GM19397 (cell line): ENCODE data around the gene ECM2.
"Not testable (repeated sequence)": the region's sequence is repeated elsewhere in the genome, so short reads cannot be mapped to it uniquely, and the experiment has no call there.

Experiments used
- ATAC-seq: cut with Tn5 transposase; IDR thresholded peaks from one replicate; pipeline ENCODE4 v1.9.1; 2021; ENCODE audit warnings: mild to moderate bottlenecking, moderate library complexity; ENCODE audit not compliant: unreplicated experiment

ECM2 gene

DNA sequence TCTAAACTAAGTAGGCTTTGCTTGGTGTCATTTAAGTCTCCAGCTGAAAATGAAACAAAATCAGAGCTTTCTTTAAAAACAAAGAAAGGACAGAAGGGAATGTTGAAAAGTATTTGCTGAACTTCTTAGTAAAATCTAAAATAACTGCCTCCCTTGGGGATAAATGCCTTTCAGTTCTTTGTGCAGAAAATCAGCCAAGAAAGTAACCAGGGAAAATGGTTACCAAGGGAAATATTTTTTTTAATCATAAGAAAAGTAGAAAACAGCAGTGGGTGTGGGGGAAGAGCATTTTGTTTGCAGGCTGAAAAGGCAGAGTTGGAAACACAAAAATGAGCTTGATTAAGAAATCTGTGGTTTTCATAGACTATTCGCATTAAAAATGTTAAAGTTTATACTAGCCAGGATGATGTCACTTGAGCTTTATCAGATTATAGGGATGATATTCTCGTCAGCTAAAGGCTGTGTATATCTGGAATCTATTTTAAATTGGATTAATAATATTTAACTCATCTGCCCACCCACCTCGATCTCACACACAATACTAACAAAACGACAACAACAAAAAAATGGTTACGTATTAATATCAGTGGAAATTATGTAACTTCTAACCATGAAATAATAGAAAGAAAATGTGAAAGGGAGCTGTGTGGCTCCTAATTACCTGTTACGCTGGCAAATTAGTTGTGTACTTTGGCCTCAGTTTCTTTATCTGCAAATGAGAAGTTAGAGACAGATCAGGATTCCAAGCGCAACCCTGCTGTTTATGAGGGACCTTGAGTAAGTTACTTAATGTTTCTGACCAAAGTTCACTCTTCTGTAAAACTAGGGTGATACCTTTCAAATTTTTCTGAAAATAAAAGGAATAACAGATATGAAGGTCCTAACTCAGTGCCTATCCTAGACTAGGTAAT lies at the start of gene ECM2:
TSS of gene ECM2 (minus strand) at position 51 of the 911 bp plus-strand sequence. CDS start 13,124 bp downstream, outside the sequence.
- no peak for ATAC-seq

DNA sequence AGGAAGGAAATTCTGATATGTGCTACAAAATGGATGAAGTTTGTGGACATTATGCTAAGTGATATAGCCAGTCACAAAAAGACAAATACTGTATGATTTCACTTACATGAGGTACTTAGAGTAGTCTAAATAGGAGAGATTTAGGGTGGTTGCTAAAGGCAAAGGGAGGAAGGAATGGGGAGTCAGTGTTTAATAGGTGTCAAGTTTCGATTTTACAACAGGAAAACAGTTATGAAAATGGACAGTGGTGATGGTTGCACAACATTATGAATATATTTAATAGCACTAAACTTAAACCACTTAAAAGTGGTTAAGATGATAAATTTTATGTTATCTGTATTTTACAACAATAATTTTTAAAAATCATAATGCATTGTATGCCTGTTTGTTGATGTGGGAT lies 40.4 kb upstream of the ECM2 start:
- ATAC-seq: no peak

- not testable (repeated sequence) for ATAC-seq
Observed at GRCh38 chr9:92573612-92574011, 37.8 kb upstream of the ECM2 start.

GRCh38 chr9:92571871-92572270 lies 36.1 kb upstream of the ECM2 start:
- ATAC-seq: not testable (repeated sequence)

DNA sequence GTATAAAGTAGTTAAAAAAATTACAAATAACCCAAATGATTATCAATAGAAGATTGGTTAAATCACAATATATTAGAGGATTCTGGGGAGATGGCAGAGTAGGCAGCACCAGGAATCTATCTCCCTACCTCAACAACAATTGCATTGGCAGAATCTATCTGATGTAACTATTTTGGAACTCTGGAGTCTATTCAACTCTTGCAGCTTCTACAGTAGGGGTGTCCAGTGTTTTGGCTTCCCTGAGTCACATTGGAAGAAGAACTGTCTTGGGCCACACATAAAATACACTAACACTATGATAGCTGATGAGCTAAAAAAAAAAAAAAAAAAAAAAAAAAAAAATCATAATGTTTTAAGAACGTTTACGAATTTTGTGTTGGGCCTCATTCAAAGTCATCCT lies 29.2 kb upstream of the ECM2 start:
- ATAC-seq: no peak

DNA sequence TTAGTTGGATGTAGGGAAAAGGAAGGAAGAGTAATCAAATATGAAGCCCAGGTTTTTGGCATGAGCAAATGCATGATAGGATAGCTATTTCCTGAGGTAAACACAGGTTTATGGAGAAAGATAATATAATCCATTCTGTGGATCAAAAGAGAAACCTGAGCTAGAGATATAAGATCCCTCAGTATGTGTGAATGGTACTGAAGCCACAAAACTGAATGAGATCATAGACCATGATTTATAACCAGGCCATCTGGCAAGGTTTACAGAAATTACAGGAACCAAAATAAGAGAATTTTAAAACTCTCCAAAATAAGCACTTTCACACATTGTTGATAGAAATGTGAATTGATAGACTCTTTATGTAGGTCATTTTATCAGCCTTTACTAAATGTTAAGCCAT lies 28.7 kb upstream of the ECM2 start:
- ATAC-seq: no peak

- no peak for ATAC-seq
Observed at GRCh38 chr9:92563116-92564100, 27.6 kb upstream of the ECM2 start.

DNA sequence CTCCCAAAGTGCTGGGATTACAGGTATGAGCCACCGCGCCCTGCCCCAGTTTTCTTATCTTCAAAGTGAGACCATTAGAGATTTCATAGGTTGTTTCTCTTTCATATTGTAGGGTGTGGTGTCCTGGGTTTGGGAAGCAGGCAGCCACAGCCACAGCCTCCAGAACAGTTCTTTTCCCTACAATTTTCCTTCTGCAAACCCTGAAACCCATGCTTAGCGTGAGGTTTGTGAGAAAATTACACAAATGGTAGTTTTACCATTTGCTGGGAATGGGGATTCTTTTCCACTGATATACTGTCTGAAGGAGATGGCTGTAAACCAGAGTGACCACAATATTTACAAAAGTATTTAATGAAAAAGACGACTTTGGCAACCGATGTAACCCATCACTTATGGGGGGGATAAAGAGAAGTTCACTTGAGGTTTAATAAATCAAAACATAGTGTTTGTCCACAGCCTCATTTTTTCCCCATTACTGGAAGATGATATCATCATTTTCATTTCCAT lies 26.7 kb upstream of the ECM2 start:
- no peak for ATAC-seq

DNA sequence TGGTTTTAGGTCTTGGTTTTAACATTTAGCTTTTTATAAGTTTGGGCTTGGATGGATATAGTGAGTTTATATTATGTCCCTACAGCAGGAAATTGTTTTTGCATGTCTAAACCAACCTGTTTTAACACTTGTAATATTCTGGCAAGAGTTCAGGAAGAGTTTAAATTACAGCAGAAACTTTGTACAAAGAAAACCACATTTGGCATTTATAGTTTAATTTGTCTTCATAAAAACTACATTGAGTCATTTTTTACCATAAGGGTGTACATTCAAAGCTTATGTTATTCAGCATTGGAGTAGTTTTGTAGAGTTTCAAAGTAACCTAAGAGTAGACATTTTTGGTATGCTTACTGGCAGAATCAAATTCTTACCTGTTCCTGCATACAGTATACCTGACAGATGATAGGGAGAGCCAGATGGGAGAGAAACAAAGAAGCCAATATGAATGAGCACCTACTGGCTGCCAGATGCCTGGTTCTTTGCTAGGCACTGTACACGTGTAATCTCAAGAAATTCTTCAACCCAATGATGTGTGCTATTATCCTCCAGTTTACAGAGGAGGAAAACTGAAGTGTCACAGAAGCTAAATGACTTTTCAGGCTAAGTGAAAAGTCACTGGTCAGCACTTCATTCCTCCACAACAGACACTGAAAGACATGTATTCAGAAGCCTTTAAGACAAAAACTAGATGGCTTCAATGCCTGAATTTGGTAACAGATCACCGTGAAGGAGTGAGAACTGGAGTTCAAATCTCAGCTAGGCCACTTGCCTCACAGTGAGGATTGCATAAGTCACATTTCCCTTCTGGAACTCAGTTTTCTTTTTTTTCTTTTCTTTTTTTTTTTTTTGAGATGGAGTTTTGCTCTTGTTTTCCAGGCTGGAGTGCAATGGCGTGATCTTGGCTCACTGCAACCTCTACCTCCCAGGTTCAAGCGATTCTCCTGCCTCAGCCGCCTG lies 25.9 kb upstream of the ECM2 start:
- ATAC-seq: no peak

DNA sequence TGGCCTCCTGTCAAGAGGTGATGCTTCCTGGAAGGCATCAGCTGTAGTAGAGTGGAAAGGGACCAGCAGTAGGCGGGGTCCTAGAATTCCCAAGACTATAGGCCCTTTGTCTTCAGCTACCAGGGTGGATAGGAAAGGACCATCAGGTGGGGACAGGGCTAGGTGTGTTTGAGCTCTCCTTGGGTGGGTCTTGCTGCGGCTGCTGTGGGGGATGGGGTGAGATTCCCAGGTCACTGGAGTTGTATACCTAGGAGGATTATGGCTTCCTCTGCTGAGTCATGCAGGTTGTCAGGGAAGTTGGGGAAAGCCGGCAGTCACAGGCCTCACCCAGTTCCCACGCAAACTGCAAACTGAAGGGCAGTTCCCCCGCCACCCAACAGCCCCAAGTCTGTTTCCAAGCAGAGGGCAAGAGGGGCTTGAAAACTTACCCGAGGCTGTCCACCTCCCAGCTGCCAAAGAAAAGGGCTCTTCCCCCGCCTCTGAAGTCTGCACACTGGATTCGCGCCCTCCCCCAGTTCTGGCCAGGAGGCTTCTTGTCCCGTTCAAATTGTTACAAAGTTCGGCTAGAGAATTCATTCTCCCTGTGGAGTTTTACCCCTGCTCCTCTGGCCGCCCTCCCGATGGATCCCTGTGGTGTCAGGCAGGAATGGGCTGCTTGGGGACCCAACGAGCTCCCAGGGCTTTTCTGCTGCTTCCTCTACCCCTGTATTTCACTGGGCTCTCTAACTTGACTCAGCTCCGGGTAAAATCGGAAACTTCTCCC lies 23.0 kb upstream of the ECM2 start:
- no peak for ATAC-seq

- ATAC-seq: no peak
Observed at GRCh38 chr9:92550765-92551164, 15.0 kb upstream of the ECM2 start.

DNA sequence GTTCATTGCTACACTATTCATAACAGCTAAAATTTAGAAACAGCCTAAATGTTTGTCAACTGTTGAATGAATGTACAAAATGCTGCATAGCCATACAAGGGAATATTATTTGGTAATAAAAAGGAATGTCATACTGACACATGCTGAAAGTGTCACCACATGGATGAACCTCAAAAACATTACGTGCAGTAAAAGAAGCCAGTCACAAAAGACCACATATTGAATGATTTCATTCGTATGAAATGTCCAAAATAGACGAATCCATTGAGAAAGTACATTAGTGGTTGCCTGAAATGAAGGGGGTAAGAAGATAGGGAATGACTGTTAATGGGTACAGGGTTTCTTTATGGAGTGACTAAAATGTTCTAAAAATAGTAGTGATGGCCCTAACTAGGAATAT lies 11.6 kb upstream of the ECM2 start:
- no peak for ATAC-seq

- ATAC-seq: no peak
Observed at GRCh38 chr9:92545002-92545510, 9.3 kb upstream of the ECM2 start.

- ATAC-seq: no peak
Observed at GRCh38 chr9:92543972-92544371, 8.2 kb upstream of the ECM2 start.

DNA sequence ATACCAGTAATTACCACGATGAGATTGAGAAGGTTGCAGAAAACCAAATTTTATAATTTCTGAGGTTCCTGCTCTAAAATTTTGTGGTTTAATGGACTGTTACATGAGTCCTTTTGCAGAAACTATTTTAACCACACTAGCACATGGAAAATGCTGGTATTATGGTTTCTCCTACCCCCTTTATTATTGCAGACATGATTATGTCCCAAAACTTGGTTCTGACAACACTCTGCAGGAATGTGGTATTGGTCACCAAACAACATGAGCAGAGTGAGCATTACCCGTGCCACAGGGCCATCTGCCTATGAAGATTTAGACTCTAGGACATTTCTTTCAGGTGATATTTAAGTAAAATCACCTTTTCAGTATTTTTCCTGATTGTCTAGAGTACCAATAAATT lies 2.8 kb upstream of the ECM2 start:
- ATAC-seq: no peak

DNA sequence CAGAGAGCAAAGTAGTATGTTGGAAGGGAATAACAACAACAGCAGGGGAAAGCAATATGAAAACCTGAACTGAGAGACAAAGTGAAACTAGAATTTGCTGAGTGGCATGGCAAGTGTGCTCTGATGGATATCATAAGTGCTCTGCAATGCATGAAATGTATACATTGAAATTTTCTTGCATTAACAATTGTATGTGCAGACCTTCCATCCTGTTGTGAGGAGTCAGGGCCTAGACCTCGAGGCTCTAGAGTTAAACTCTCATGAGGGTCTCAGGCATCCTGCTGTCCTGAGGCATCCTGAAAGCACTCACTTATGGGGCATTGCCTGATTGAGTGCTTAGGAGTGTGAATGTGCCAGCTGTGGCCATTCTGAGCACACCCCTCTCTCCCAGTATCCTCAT lies 1.1 kb downstream of the ECM2 start:
- no peak for ATAC-seq

DNA sequence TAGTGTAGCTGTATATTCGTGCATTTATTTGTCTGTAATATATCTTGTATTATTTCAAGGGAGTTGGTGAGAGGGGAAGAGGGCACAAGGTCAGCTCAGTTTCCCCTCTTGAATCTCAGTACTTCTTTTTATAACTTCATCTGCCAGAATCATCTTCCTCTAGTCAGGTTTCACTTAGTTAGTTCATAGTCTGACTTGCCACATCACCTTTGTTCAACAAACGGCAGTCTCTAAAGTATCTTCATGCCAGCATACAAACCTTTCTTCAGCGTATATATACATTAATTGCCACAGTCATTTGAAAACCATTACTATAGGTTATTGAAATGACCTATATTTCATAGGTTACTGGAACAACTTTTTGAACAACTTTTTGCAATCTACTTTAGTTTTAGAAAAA lies 1.6 kb downstream of the ECM2 start:
- no peak for ATAC-seq

DNA sequence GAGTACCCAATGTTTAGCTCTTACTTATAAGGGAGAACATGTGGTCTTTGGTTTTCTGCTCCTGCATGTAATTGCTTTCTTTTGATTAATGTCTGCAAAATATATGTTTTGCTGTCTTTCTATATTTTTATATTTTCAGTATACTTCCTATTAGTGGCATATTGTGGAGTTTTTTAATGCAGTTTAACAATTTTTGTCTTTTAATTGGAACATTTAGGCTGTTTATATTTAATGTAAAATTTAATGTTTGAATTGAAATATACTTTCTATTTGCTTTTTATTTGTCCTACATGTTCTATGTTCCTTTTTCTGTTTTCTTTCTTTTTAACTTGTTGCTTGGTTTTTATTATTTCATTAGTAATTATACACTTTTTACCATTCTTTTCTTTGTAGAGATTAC lies 4.9 kb downstream of the ECM2 start:
- ATAC-seq: no peak

DNA sequence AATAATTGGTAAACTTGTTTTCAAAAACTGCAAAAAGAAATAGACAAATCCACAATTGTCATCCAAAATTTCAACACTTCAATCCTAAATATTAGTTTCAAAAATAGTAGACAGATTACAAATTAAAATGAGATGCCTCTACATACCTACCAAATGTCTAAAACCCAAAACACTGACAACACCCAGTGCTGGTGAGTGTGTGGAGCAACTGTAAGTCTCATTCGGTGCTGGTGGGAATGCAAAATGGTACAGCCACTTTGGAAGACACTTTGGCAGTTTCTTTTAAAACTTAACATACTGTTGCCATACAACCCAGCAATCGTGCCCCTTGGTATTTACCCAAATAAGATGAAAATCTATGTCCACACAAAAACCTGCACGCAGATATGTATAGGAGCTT lies 6.7 kb downstream of the ECM2 start:
- ATAC-seq: no peak

GRCh38 chr9:92528522-92528849 lies 7.3 kb downstream of the ECM2 start:
- ATAC-seq: no peak
